ENCODE measurements around the gene GSTM2. TPM values are rescaled to one million over a fixed set of nuclear protein-coding genes. Genes with fewer than 3 reads are reported as not detected.

The GSTM2 gene
- total and polyA plus RNA-seq, 7 donors, result 4.9 to 139 (median 42.5) TPM

GRCh38 chr1:109627692-109628399 lies 40.0 kb upstream of the GSTM2 start:
- 93 to 95% methylated on average over 23 of the region's 23 CpGs for WGBS, 2 donors
- intact Hi-C loops (cut with DNase I), result no loop called here
- no peak for TF ChIP-seq POLR2AphosphoS5 (IDR thresholded peaks at IDR 0.05)
- TF ChIP-seq EP300 (IDR thresholded peaks at IDR 0.05), result no peak
- no peak for TF ChIP-seq POLR2A (IDR thresholded peaks at IDR 0.05)
- TF ChIP-seq CTCF (IDR thresholded peaks at IDR 0.05), result no peak
- peaks cover 13 to 50% (median 31%) of the 10 kb centered on the region in 4 donors for H3K36me3 ChIP-seq
- no peaks in the 10 kb centered on the region for H3K27me3 ChIP-seq
- peaks cover 0 to 25% (median 17%) of the 10 kb centered on the region in 4 donors for H3K4me1 ChIP-seq
- no peaks in the 10 kb centered on the region for H3K9me3 ChIP-seq
- H3K27ac ChIP-seq, result no peak overlapping the region
- no peak for DNase-seq
- no peak overlapping the region for H3K4me3 ChIP-seq

GRCh38 chr1:109628540-109629321 lies 39.1 kb upstream of the GSTM2 start:
- DNase-seq, result no peak
- Histone ChIP-seq H3K4me3 (no peak overlapping the region), H3K4me1 (peaks cover 0 to 21% (median 16%) of the 10 kb centered on the region in 4 donors), H3K36me3 (peaks cover 13 to 50% (median 31%) of the 10 kb centered on the region in 4 donors), H3K27ac (no peak overlapping the region), H3K27me3 (no peaks in the 10 kb centered on the region), H3K9me3 (no peaks in the 10 kb centered on the region)
- WGBS, 2 donors, result 85 to 92% methylated on average over 23 of the region's 23 CpGs
- intact Hi-C loops (cut with DNase I), result no loop called here
- TF ChIP-seq CTCF (IDR thresholded peaks at IDR 0.05) (no peak), EP300 (IDR thresholded peaks at IDR 0.05) (no peak), POLR2A (IDR thresholded peaks at IDR 0.05) (no peak), POLR2AphosphoS5 (IDR thresholded peaks at IDR 0.05) (no peak)

- Histone ChIP-seq H3K9me3 (no peaks in the 10 kb centered on the region), H3K4me1 (peaks cover 0 to 14% (median 9%) of the 10 kb centered on the region in 4 donors), H3K27ac (no peak overlapping the region), H3K4me3 (no peak overlapping the region), H3K27me3 (no peaks in the 10 kb centered on the region), H3K36me3 (peaks cover 13 to 50% (median 31%) of the 10 kb centered on the region in 4 donors)
- 93 to 95% methylated on average over 10 of the region's 10 CpGs for WGBS, 2 donors
- no peak for DNase-seq
- intact Hi-C loops (cut with DNase I), result no loop called here
- TF ChIP-seq CTCF (IDR thresholded peaks at IDR 0.05), result no peak
- no peak for TF ChIP-seq POLR2AphosphoS5 (IDR thresholded peaks at IDR 0.05)
- TF ChIP-seq POLR2A (IDR thresholded peaks at IDR 0.05), result no peak
- TF ChIP-seq EP300 (IDR thresholded peaks at IDR 0.05), result no peak
These were observed 38.4 kb upstream of the GSTM2 start for GRCh38 chr1:109629372-109630030.

- DNase-seq, result no peak
- Histone ChIP-seq H3K9me3 (no peaks in the 10 kb centered on the region), H3K27ac (no peak overlapping the region), H3K4me1 (peaks cover 0 to 10% (median 3%) of the 10 kb centered on the region in 4 donors), H3K27me3 (no peaks in the 10 kb centered on the region), H3K36me3 (peaks cover 13 to 50% (median 31%) of the 10 kb centered on the region in 4 donors), H3K4me3 (no peak overlapping the region)
- WGBS, 2 donors, result 81 to 82% methylated on average over 30 of the region's 30 CpGs
- TF ChIP-seq POLR2AphosphoS5 (IDR thresholded peaks at IDR 0.05) (no peak), CTCF (IDR thresholded peaks at IDR 0.05) (peak in 1 of 4 experiments; percentile 43), POLR2A (IDR thresholded peaks at IDR 0.05) (no peak), EP300 (IDR thresholded peaks at IDR 0.05) (no peak)
- intact Hi-C loops (cut with DNase I), result no loop called here
These were observed 37.6 kb upstream of the GSTM2 start for GRCh38 chr1:109630081-109630897.
